Gastrocnemius medialis (tissue), 4 donors: ENCODE measurements around the gene ARSG.

Experiments
- CTCF ChIP-seq, 5 experiments: fragments of 450-650 bp in 3 of 5; fragments of 200-600 bp in 2 of 5; sonication (generic) in 2 of 5; IDR thresholded peaks in 4 of 5; conservative IDR thresholded peaks in 1 of 5; 1 replicate in 4 of 5; 2 replicates in 1 of 5; pipeline ENCODE4 v1.5.1; 2016 to 2019; ENCODE audit warnings: antibody characterized with exemption in 5 of 5, mild to moderate bottlenecking in 3 of 5, moderate library complexity in 3 of 5
- POLR2A ChIP-seq, 2 donors: fragments of 450-650 bp; IDR thresholded peaks; one replicate each; pipeline ENCODE4 v1.6.1; 2017; ENCODE audit warnings: antibody characterized with exemption in 2 of 2, mild to moderate bottlenecking in 2 of 2, moderate library complexity in 2 of 2

GRCh38 chr17:68260051-68260762 is 31.1 kb upstream of the ARSG start:
- TF ChIP-seq CTCF (IDR thresholded peaks at IDR 0.05 in 4 of 5, conservative IDR thresholded peaks at IDR 0.05 in 1 of 5) (no peak), POLR2A (IDR thresholded peaks at IDR 0.05) (no peak)
